ENCODE measurements around the gene TEX12. TPM values are rescaled to one million over a fixed set of nuclear protein-coding genes. Genes with fewer than 3 reads are reported as not detected.

The TEX12 gene
- total and polyA plus RNA-seq, 2 experiments from 2014 or later, result 1.1 TPM; not detected in 1

DNA sequence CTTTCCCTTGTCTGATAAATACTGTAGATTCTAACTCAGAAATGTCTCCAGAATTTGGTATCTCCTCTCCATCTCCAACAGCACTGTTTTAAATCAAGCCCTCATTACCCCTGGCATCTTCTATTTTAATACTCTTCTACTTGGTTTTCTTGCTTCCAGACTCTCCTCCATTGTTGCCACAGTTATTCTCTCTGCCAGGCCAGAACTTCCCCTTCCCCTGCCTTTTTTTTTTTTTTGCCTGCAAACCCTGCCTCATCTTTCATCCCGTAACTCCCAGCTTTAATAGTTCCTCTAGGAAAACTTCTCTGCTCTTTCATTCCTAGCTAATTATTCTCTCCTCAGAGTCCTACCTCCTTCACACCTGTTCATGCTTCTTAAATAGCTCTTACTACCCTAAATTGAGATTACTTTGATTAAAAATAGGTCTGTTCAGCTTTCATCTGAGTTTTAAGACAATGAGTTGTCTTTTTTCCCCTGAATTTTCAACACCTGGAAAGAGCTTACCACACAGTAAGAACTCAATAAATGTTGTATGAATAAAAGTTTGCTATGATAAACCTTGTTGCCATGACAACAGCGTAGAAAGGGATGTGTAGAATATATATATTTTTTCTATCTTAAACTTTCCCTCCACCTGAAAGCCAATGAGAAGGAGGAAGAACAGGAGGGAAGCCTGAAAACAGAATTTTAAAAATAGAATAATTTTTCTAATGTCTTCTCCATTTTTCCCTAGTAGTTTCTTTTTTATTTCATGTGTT is 6.9 kb upstream of the TEX12 start (continued):
- TF ChIP-seq, protein P1, sequence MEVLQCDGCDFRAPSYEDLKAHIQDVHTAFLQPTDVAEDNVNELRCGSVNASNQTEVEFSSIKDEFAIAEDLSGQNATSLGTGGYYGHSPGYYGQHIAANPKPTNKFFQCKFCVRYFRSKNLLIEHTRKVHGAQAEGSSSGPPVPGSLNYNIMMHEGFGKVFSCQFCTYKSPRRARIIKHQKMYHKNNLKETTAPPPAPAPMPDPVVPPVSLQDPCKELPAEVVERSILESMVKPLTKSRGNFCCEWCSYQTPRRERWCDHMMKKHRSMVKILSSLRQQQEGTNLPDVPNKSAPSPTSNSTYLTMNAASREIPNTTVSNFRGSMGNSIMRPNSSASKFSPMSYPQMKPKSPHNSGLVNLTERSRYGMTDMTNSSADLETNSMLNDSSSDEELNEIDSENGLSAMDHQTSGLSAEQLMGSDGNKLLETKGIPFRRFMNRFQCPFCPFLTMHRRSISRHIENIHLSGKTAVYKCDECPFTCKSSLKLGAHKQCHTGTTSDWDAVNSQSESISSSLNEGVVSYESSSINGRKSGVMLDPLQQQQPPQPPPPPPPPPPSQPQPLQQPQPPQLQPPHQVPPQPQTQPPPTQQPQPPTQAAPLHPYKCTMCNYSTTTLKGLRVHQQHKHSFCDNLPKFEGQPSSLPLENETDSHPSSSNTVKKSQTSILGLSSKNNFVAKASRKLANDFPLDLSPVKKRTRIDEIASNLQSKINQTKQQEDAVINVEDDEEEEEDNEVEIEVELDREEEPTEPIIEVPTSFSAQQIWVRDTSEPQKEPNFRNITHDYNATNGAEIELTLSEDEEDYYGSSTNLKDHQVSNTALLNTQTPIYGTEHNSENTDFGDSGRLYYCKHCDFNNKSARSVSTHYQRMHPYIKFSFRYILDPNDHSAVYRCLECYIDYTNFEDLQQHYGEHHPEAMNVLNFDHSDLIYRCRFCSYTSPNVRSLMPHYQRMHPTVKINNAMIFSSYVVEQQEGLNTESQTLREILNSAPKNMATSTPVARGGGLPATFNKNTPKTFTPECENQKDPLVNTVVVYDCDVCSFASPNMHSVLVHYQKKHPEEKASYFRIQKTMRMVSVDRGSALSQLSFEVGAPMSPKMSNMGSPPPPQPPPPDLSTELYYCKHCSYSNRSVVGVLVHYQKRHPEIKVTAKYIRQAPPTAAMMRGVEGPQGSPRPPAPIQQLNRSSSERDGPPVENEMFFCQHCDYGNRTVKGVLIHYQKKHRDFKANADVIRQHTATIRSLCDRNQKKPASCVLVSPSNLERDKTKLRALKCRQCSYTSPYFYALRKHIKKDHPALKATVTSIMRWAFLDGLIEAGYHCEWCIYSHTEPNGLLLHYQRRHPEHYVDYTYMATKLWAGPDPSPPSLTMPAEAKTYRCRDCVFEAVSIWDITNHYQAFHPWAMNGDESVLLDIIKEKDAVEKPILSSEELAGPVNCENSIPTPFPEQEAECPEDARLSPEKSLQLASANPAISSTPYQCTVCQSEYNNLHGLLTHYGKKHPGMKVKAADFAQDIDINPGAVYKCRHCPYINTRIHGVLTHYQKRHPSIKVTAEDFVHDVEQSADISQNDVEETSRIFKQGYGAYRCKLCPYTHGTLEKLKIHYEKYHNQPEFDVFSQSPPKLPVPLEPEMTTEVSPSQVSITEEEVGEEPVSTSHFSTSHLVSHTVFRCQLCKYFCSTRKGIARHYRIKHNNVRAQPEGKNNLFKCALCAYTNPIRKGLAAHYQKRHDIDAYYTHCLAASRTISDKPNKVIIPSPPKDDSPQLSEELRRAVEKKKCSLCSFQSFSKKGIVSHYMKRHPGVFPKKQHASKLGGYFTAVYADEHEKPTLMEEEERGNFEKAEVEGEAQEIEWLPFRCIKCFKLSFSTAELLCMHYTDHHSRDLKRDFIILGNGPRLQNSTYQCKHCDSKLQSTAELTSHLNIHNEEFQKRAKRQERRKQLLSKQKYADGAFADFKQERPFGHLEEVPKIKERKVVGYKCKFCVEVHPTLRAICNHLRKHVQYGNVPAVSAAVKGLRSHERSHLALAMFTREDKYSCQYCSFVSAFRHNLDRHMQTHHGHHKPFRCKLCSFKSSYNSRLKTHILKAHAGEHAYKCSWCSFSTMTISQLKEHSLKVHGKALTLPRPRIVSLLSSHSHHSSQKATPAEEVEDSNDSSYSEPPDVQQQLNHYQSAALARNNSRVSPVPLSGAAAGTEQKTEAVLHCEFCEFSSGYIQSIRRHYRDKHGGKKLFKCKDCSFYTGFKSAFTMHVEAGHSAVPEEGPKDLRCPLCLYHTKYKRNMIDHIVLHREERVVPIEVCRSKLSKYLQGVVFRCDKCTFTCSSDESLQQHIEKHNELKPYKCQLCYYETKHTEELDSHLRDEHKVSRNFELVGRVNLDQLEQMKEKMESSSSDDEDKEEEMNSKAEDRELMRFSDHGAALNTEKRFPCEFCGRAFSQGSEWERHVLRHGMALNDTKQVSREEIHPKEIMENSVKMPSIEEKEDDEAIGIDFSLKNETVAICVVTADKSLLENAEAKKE (CRISPR knock-in tag; IDR thresholded peaks at IDR 0.05), result no peak
- TF ChIP-seq STAT1 (IDR thresholded peaks at IDR 0.05; ENCODE audit: unreplicated experiment), result no peak
- no peak for TF ChIP-seq CREB1 (CRISPR knock-in tag; IDR thresholded peaks at IDR 0.05; ENCODE audit: low read depth)

DNA sequence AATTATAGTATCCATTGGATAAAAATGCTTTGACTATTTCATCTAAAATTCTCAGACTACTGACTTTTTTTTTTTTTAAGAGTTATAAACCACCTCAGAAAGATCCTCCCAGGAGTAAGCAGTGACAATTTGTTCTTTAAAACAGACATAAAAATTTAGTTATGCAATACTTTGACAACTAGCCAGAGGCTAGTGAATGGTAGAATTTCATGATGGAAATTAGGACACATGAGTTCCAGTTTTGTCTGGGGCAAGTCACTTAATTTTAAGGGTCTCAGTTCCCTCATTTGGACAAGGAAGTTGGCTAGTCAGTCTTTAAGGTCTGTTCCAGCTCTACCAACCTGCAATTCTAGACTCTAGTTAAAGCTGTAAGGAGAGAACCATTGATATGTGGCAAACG is 6.2 kb upstream of the TEX12 start:
- H3K27me3 ChIP-seq (ENCODE audit: insufficient read depth), result no peaks in the 10 kb centered on the region
- H3K27ac Mint-ChIP-seq, result no peak overlapping the region
- TF ChIP-seq, protein P2, sequence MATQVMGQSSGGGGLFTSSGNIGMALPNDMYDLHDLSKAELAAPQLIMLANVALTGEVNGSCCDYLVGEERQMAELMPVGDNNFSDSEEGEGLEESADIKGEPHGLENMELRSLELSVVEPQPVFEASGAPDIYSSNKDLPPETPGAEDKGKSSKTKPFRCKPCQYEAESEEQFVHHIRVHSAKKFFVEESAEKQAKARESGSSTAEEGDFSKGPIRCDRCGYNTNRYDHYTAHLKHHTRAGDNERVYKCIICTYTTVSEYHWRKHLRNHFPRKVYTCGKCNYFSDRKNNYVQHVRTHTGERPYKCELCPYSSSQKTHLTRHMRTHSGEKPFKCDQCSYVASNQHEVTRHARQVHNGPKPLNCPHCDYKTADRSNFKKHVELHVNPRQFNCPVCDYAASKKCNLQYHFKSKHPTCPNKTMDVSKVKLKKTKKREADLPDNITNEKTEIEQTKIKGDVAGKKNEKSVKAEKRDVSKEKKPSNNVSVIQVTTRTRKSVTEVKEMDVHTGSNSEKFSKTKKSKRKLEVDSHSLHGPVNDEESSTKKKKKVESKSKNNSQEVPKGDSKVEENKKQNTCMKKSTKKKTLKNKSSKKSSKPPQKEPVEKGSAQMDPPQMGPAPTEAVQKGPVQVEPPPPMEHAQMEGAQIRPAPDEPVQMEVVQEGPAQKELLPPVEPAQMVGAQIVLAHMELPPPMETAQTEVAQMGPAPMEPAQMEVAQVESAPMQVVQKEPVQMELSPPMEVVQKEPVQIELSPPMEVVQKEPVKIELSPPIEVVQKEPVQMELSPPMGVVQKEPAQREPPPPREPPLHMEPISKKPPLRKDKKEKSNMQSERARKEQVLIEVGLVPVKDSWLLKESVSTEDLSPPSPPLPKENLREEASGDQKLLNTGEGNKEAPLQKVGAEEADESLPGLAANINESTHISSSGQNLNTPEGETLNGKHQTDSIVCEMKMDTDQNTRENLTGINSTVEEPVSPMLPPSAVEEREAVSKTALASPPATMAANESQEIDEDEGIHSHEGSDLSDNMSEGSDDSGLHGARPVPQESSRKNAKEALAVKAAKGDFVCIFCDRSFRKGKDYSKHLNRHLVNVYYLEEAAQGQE (IDR thresholded peaks at IDR 0.05; ENCODE audit: unreplicated experiment), result no peak
- TF ChIP-seq, protein P3, sequence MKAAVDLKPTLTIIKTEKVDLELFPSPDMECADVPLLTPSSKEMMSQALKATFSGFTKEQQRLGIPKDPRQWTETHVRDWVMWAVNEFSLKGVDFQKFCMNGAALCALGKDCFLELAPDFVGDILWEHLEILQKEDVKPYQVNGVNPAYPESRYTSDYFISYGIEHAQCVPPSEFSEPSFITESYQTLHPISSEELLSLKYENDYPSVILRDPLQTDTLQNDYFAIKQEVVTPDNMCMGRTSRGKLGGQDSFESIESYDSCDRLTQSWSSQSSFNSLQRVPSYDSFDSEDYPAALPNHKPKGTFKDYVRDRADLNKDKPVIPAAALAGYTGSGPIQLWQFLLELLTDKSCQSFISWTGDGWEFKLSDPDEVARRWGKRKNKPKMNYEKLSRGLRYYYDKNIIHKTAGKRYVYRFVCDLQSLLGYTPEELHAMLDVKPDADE (IDR thresholded peaks at IDR 0.05), result no peak
- TF ChIP-seq EZH2phosphoT487 (IDR thresholded peaks at IDR 0.05; ENCODE audit: unreplicated experiment), result no peak
- TF ChIP-seq EZH2 (IDR thresholded peaks at IDR 0.05; ENCODE audit: low read depth, unreplicated experiment), result no peak
- no peak for TF ChIP-seq NANOG (IDR thresholded peaks at IDR 0.05; ENCODE audit: borderline replicate concordance)
- TF ChIP-seq, protein P4, sequence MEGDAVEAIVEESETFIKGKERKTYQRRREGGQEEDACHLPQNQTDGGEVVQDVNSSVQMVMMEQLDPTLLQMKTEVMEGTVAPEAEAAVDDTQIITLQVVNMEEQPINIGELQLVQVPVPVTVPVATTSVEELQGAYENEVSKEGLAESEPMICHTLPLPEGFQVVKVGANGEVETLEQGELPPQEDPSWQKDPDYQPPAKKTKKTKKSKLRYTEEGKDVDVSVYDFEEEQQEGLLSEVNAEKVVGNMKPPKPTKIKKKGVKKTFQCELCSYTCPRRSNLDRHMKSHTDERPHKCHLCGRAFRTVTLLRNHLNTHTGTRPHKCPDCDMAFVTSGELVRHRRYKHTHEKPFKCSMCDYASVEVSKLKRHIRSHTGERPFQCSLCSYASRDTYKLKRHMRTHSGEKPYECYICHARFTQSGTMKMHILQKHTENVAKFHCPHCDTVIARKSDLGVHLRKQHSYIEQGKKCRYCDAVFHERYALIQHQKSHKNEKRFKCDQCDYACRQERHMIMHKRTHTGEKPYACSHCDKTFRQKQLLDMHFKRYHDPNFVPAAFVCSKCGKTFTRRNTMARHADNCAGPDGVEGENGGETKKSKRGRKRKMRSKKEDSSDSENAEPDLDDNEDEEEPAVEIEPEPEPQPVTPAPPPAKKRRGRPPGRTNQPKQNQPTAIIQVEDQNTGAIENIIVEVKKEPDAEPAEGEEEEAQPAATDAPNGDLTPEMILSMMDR (conservative IDR thresholded peaks at IDR 0.05; ENCODE audit: low read depth in 2 of 2), result no peak

More for the DNA sequence above, 6.2 kb upstream of the TEX12 start:
- Histone ChIP-seq H3K9me2 (ENCODE audit: insufficient read depth) (no peaks in the 10 kb centered on the region), H3K27ac (ENCODE audit: low read depth) (no peak overlapping the region), H3K79me2 (replicated peaks; ENCODE audit: insufficient read depth) (no peaks in the 10 kb centered on the region), H3K4me3 (no peak overlapping the region), H3F3A (replicated peaks; ENCODE audit: low read depth) (no peaks in the 10 kb centered on the region), H3K36me3 (ENCODE audit: insufficient read depth) (no peaks in the 10 kb centered on the region), H3K4me1 (ENCODE audit: insufficient read depth) (no peaks in the 10 kb centered on the region), H3K4me2 (no peak overlapping the region), H2AFZ (no peak overlapping the region), H4K20me1 (replicated peaks; ENCODE audit: insufficient read depth) (no peaks in the 10 kb centered on the region)
- no peaks in the 10 kb centered on the region for H3K36me3 Mint-ChIP-seq (ENCODE audit: low read depth)
- ATAC-seq, result no peak
- H3K4me3 Mint-ChIP-seq, result no peak overlapping the region
- peaks cover 7% of the 10 kb centered on the region; the same call in 2 of the 3 replicates for H3K4me1 Mint-ChIP-seq
- H3K9me3 Mint-ChIP-seq, result no peaks in the 10 kb centered on the region
- peaks cover 7% of the 10 kb centered on the region for H3K27me3 Mint-ChIP-seq (ENCODE audit: insufficient read depth, low read depth, poor library complexity)
- no peak for DNase-seq (ENCODE audit: low spot score)
